Hepatocyte (in vitro differentiated cells): ENCODE measurements around the gene TNS3. TPM values are rescaled to one million over a fixed set of nuclear protein-coding genes. Genes with fewer than 3 reads are reported as not detected.

ENCODE experiments used
- DNase-seq: peaks from one replicate; pipeline ENCODE4 v3.0.0-alpha.2; 2016; ENCODE audit warnings: low spot score
- H2AFZ ChIP-seq: fragments of 200-600 bp; sonication (generic); 2 replicates; pipeline ENCODE4 v1.6.0; 2016; ENCODE audit warnings: antibody characterized with exemption, mild to moderate bottlenecking
- H3K27ac ChIP-seq: fragments of 200-600 bp; sonication (generic); 2 replicates; pipeline ENCODE4 v1.5.1; 2016; ENCODE audit warnings: mild to moderate bottlenecking
- H3K27me3 ChIP-seq: fragments of 200-600 bp; sonication (generic); 2 replicates; pipeline ENCODE4 v1.6.1; 2016
- H3K36me3 ChIP-seq: fragments of 200-600 bp; sonication (generic); replicated peaks from 2 replicates; pipeline ENCODE4 v1.5.1; 2016; ENCODE audit warnings: low read depth; ENCODE audit not compliant: insufficient read depth
- H3K4me1 ChIP-seq: fragments of 200-600 bp; sonication (generic); 2 replicates; pipeline ENCODE4 v1.5.1; 2016; ENCODE audit warnings: mild to moderate bottlenecking, moderate library complexity; ENCODE audit not compliant: insufficient read depth
- H3K4me2 ChIP-seq: fragments of 200-600 bp; sonication (generic); 2 replicates; pipeline ENCODE4 v1.6.0; 2016
- H3K4me3 ChIP-seq: fragments of 200-600 bp; sonication (generic); 2 replicates; pipeline ENCODE4 v1.5.1; 2016; ENCODE audit warnings: mild to moderate bottlenecking
- H3K79me2 ChIP-seq: fragments of 200-600 bp; sonication (generic); 2 replicates; pipeline ENCODE4 v1.6.0; 2017; ENCODE audit warnings: mild to moderate bottlenecking
- H3K9me2 ChIP-seq: fragments of 200-600 bp; sonication (generic); replicated peaks from 2 replicates; pipeline ENCODE4 v1.6.0; 2017; ENCODE audit warnings: mild to moderate bottlenecking; ENCODE audit not compliant: insufficient read depth
- H3K9me3 ChIP-seq: fragments of 200-600 bp; sonication (generic); 2 replicates; pipeline ENCODE4 v1.5.1; 2016; ENCODE audit warnings: low read depth, mild to moderate bottlenecking
- H4K20me1 ChIP-seq: fragments of 200-600 bp; sonication (generic); 2 replicates; pipeline ENCODE4 v1.6.0; 2016; ENCODE audit warnings: mild to moderate bottlenecking; ENCODE audit not compliant: insufficient read depth, poor library complexity, severe bottlenecking
- CTCF ChIP-seq: fragments of 200-600 bp; sonication (generic); IDR thresholded peaks from 2 replicates; pipeline ENCODE4 v1.5.1; 2016; ENCODE audit warnings: antibody characterized with exemption, mild to moderate bottlenecking; ENCODE audit not compliant: poor library complexity
- EZH2 ChIP-seq: fragments of 200-600 bp; sonication (generic); IDR thresholded peaks from 2 replicates; pipeline ENCODE4 v1.6.1; 2016; ENCODE audit warnings: antibody characterized with exemption, mild to moderate bottlenecking, borderline replicate concordance
- EZH2phosphoT487 ChIP-seq: fragments of 200-600 bp; sonication (generic); IDR thresholded peaks from one replicate; pipeline ENCODE4 v1.6.1; 2018; ENCODE audit warnings: antibody characterized with exemption, mild to moderate bottlenecking, low read depth, moderate library complexity; ENCODE audit not compliant: unreplicated experiment, severe bottlenecking
- WGBS: methylation state at CpG from one replicate; pipeline ENCODE4 v1.1.6; 2016; ENCODE audit warnings: low lambda C conversion rate; ENCODE audit errors: missing lambda C conversion rate; 5-methylcytosine and 5-hydroxymethylcytosine counted together
- polyA plus RNA-seq: library from polyadenylated mRNA; unstranded; fragments of >200 nt; fragmentation: Nextera tagmentation; extraction: Ambion mirVana; gene quantifications from 2 replicates; pipeline ENCODE4 v1.2.1, GENCODE V29; 2016
- total RNA-seq: library from RNA; depleted of rRNA; stranded (reverse); fragments of >200 nt; gene quantifications from 2 replicates; pipeline ENCODE4 v1.2.3, GENCODE V29; 2014

TNS3 gene
- total and polyA plus RNA-seq, 2 experiments from 2014 or later, result 30.0 to 73.3 TPM

GRCh38 chr7:47255007-47255406 is 326.9 kb downstream of the TNS3 start:
- Histone ChIP-seq H3K9me2 (no peaks in the 10 kb centered on the region), H3K9me3 (no peaks in the 10 kb centered on the region), H2AFZ (no peak overlapping the region), H3K4me3 (no peak overlapping the region), H3K4me2 (peak overlapping the region; percentile 96), H3K36me3 (no peaks in the 10 kb centered on the region), H3K4me1 (peaks cover 16% of the 10 kb centered on the region), H3K27me3 (no peaks in the 10 kb centered on the region), H3K79me2 (no peaks in the 10 kb centered on the region), H3K27ac (no peak overlapping the region), H4K20me1 (no peaks in the 10 kb centered on the region)
- WGBS, result 94% methylated on average over 7 of the region's 7 CpGs
- TF ChIP-seq EZH2 (no peak), EZH2phosphoT487 (no peak), CTCF (no peak)
- DNase-seq, result no peak

GRCh38 chr7:47254081-47254977 is 327.6 kb downstream of the TNS3 start:
- no peaks in the 10 kb centered on the region for H3K9me2 ChIP-seq
- H3K36me3 ChIP-seq, result no peaks in the 10 kb centered on the region
- H3K79me2 ChIP-seq, result no peaks in the 10 kb centered on the region
- H2AFZ ChIP-seq, result peak overlapping the region; percentile 87
- TF ChIP-seq CTCF (peak; percentile 75), EZH2 (no peak)
- H3K4me1 ChIP-seq, result peaks cover 16% of the 10 kb centered on the region
- peak overlapping the region; percentile 85 for H3K27ac ChIP-seq
- peaks cover 5% of the 10 kb centered on the region for H3K9me3 ChIP-seq
- H3K4me2 ChIP-seq, result peak overlapping the region; percentile 96
- no peaks in the 10 kb centered on the region for H4K20me1 ChIP-seq
- H3K4me3 ChIP-seq, result peak overlapping the region; percentile 18
- no peaks in the 10 kb centered on the region for H3K27me3 ChIP-seq
- DNase-seq, result peak; percentile 88
- WGBS, result 8% methylated on average over 48 of the region's 64 CpGs

- Histone ChIP-seq H3K4me2 (peak overlapping the region; percentile 96), H3K27me3 (no peaks in the 10 kb centered on the region), H2AFZ (peak overlapping the region; percentile 87), H3K9me3 (peaks cover 5% of the 10 kb centered on the region), H3K36me3 (no peaks in the 10 kb centered on the region), H3K79me2 (no peaks in the 10 kb centered on the region), H3K4me3 (peak overlapping the region; percentile 18), H3K4me1 (peaks cover 16% of the 10 kb centered on the region), H3K9me2 (no peaks in the 10 kb centered on the region), H3K27ac (peak overlapping the region; percentile 85), H4K20me1 (no peaks in the 10 kb centered on the region)
- 8% methylated on average over 14 of the region's 14 CpGs for WGBS
- DNase-seq, result peak; percentile 76
- no peak for TF ChIP-seq EZH2phosphoT487
- TF ChIP-seq CTCF, result no peak
- no peak for TF ChIP-seq EZH2
These were observed 328.2 kb downstream of the TNS3 start for GRCh38 chr7:47253650-47254080.
